Smooth muscle cell (in vitro differentiated cells): ENCODE data around the gene S100A10. TPM values are rescaled to one million over a fixed set of nuclear protein-coding genes. Genes with fewer than 3 reads are reported as not detected.

Experiments
- DNase-seq: peaks from one replicate; lab custom pipeline; 2025; ENCODE audit not compliant: unreplicated experiment; lab: John Stamatoyannopoulos, UW
- H2AFZ ChIP-seq: fragments of 200-600 bp; sonication (generic); 2 replicates; pipeline ENCODE4 v1.6.0; 2016; ENCODE audit warnings: antibody characterized with exemption, low read depth, mild to moderate bottlenecking
- H3F3A ChIP-seq: fragments of 200-600 bp; sonication (generic); 2 replicates; pipeline ENCODE4 v1.6.0; 2017; ENCODE audit warnings: antibody characterized with exemption, low read depth
- H3K27ac ChIP-seq: fragments of 200-600 bp; sonication (generic); 2 replicates; pipeline ENCODE4 v1.5.1; 2016; ENCODE audit warnings: low read depth, mild to moderate bottlenecking
- H3K27me3 ChIP-seq: fragments of 200-600 bp; sonication (generic); 2 replicates; pipeline ENCODE4 v1.6.1; 2016; ENCODE audit warnings: low read depth, mild to moderate bottlenecking
- H3K36me3 ChIP-seq: fragments of 200-600 bp; sonication (generic); 2 replicates; pipeline ENCODE4 v1.5.1; 2016; ENCODE audit warnings: low read depth
- H3K4me1 ChIP-seq: fragments of 200-600 bp; sonication (generic); 2 replicates; pipeline ENCODE4 v1.5.1; 2016; ENCODE audit warnings: low read depth
- H3K4me2 ChIP-seq: fragments of 200-600 bp; sonication (generic); 2 replicates; pipeline ENCODE4 v1.6.0; 2016; ENCODE audit warnings: mild to moderate bottlenecking
- H3K4me3 ChIP-seq: fragments of 200-600 bp; sonication (generic); 2 replicates; pipeline ENCODE4 v1.5.1; 2016; ENCODE audit warnings: mild to moderate bottlenecking
- H3K79me2 ChIP-seq: fragments of 200-600 bp; sonication (generic); 2 replicates; pipeline ENCODE4 v1.6.0; 2016; ENCODE audit warnings: low read depth, mild to moderate bottlenecking
- H3K9ac ChIP-seq: fragments of 200-600 bp; sonication (generic); 2 replicates; pipeline ENCODE4 v1.6.0; 2016; ENCODE audit warnings: low read depth
- H3K9me3 ChIP-seq: fragments of 200-600 bp; sonication (generic); replicated peaks from 2 replicates; pipeline ENCODE4 v1.5.1; 2016; ENCODE audit warnings: low read depth
- H4K20me1 ChIP-seq: fragments of 200-600 bp; sonication (generic); 2 replicates; pipeline ENCODE4 v1.6.0; 2016; ENCODE audit warnings: low read depth
- CTCF ChIP-seq: fragments of 200-600 bp; sonication (generic); IDR thresholded peaks from 2 replicates; pipeline ENCODE4 v1.5.1; 2017; ENCODE audit warnings: borderline replicate concordance, mild to moderate bottlenecking, antibody characterized with exemption; ENCODE audit not compliant: insufficient read depth, poor library complexity, severe bottlenecking
- WGBS: methylation state at CpG from one replicate; pipeline ENCODE4 v1.1.7; 2016; ENCODE audit warnings: low lambda C conversion rate; 5-methylcytosine and 5-hydroxymethylcytosine counted together
- polyA plus RNA-seq: library from polyadenylated mRNA; unstranded; fragments of >200 nt; fragmentation: Nextera tagmentation; extraction: Ambion mirVana; gene quantifications from 2 replicates; pipeline ENCODE4 v1.2.1, GENCODE V29; 2016
- total RNA-seq: library from RNA; depleted of rRNA; stranded (reverse); fragments of >200 nt; gene quantifications from 2 replicates; pipeline ENCODE4 v1.2.3, GENCODE V29; 2014

Gene S100A10
- total and polyA plus RNA-seq, 2 experiments from 2014 or later = 477 to 1,351 TPM

GRCh38 chr1:151964510-151964909 lies 29.1 kb downstream of the S100A10 start:
- Histone ChIP-seq H4K20me1 (no peaks in the 10 kb centered on the region), H3K27ac (no peak overlapping the region), H3K36me3 (no peaks in the 10 kb centered on the region), H3F3A (peaks cover 3% of the 10 kb centered on the region), H2AFZ (no peak overlapping the region), H3K9ac (no peak overlapping the region), H3K4me1 (no peaks in the 10 kb centered on the region), H3K9me3 (no peaks in the 10 kb centered on the region), H3K79me2 (no peaks in the 10 kb centered on the region), H3K27me3 (no peaks in the 10 kb centered on the region), H3K4me3 (no peak overlapping the region), H3K4me2 (no peak overlapping the region)
- no peak for DNase-seq
- 100% methylated on average over 2 of the region's 2 CpGs for WGBS
- no peak for TF ChIP-seq CTCF

GRCh38 chr1:151963288-151963687 lies 30.4 kb downstream of the S100A10 start:
- no peak overlapping the region for H3K4me2 ChIP-seq
- H3K4me1 ChIP-seq = no peaks in the 10 kb centered on the region
- no peak for DNase-seq
- no peak overlapping the region for H2AFZ ChIP-seq
- 62% methylated on average over 2 of the region's 2 CpGs for WGBS
- no peak for TF ChIP-seq CTCF
- no peaks in the 10 kb centered on the region for H4K20me1 ChIP-seq
- H3K79me2 ChIP-seq = no peaks in the 10 kb centered on the region
- H3K27me3 ChIP-seq = no peaks in the 10 kb centered on the region
- H3K27ac ChIP-seq = no peak overlapping the region
- H3K9ac ChIP-seq = no peak overlapping the region
- H3K36me3 ChIP-seq = no peaks in the 10 kb centered on the region
- peaks cover under 1% of the 10 kb centered on the region for H3F3A ChIP-seq
- no peaks in the 10 kb centered on the region for H3K9me3 ChIP-seq
- H3K4me3 ChIP-seq = no peak overlapping the region

GRCh38 chr1:151961833-151962232 lies 31.8 kb downstream of the S100A10 start:
- Histone ChIP-seq H3K9ac (no peak overlapping the region), H3K4me2 (no peak overlapping the region), H3K4me3 (no peak overlapping the region), H3K27ac (no peak overlapping the region), H3F3A (no peaks in the 10 kb centered on the region), H3K36me3 (no peaks in the 10 kb centered on the region), H3K9me3 (no peaks in the 10 kb centered on the region), H3K4me1 (no peaks in the 10 kb centered on the region), H2AFZ (no peak overlapping the region), H3K79me2 (no peaks in the 10 kb centered on the region), H4K20me1 (no peaks in the 10 kb centered on the region), H3K27me3 (no peaks in the 10 kb centered on the region)
- no peak for DNase-seq
- TF ChIP-seq CTCF = no peak
- WGBS = 65% methylated on average over 4 of the region's 4 CpGs

- TF ChIP-seq CTCF = no peak
- Histone ChIP-seq H3K79me2 (no peaks in the 10 kb centered on the region), H2AFZ (no peak overlapping the region), H3F3A (no peaks in the 10 kb centered on the region), H4K20me1 (no peaks in the 10 kb centered on the region), H3K4me3 (no peak overlapping the region), H3K4me1 (no peaks in the 10 kb centered on the region), H3K9ac (no peak overlapping the region), H3K27me3 (no peaks in the 10 kb centered on the region), H3K4me2 (no peak overlapping the region), H3K27ac (no peak overlapping the region), H3K36me3 (no peaks in the 10 kb centered on the region), H3K9me3 (no peaks in the 10 kb centered on the region)
- WGBS = 66% methylated on average over 2 of the region's 2 CpGs
- DNase-seq = no peak
Measured at GRCh38 chr1:151960780-151961513, 32.7 kb downstream of the S100A10 start.
